Adrenal gland (tissue), 12 donors: ENCODE results near the gene MRNIP. TPM values are rescaled to one million over a fixed set of nuclear protein-coding genes. Genes with fewer than 3 reads are reported as not detected.

Source experiments
- DNase-seq, 7 donors: peaks; one replicate each; pipeline ENCODE4 v3.0.0-alpha.2; 2019 to 2020
- H3K27ac ChIP-seq, 5 donors: fragments of 200-600 bp; sonication (generic) in 4 of 5; 1 replicate in 3 of 5; 2 replicates in 2 of 5; pipeline versions ENCODE4 v1.5.1 to v1.8.0; 2016 to 2020; ENCODE audit warnings: mild to moderate bottlenecking in 1 of 5
- H3K27me3 ChIP-seq: fragments of 200-600 bp; 2 replicates; pipeline ENCODE4 v1.8.0; 2021
- H3K36me3 ChIP-seq, 2 donors: fragments of 200-600 bp; replicated peaks in 1 of 2; 1 replicate in 1 of 2; 2 replicates in 1 of 2; pipeline versions ENCODE4 v1.5.1 to v1.8.0; 2018 to 2022
- H3K4me1 ChIP-seq, 2 donors: fragments of 200-600 bp; replicated peaks in 1 of 2; 1 replicate in 1 of 2; 2 replicates in 1 of 2; pipeline versions ENCODE4 v1.5.1 to v1.8.0; 2018 to 2021
- H3K4me3 ChIP-seq, 4 donors: fragments of 200-600 bp; sonication (generic) in 3 of 4; one replicate each; pipeline ENCODE4 v1.5.1; 2016 to 2018
- H3K9me3 ChIP-seq, 3 donors: fragments of 200-600 bp; sonication (generic) in 1 of 3; replicated peaks in 1 of 3; 1 replicate in 2 of 3; 2 replicates in 1 of 3; pipeline versions ENCODE4 v1.5.1 to v1.8.0; 2016 to 2021
- CTCF ChIP-seq, 6 experiments: fragments of 450-650 bp in 4 of 6; fragments of 200-600 bp in 2 of 6; sonication (generic) in 1 of 6; IDR thresholded peaks; 1 replicate in 5 of 6; 2 replicates in 1 of 6; pipeline versions ENCODE4 v1.5.1 to v1.8.0; 2016 to 2021; ENCODE audit warnings: antibody characterized with exemption in 6 of 6, mild to moderate bottlenecking in 2 of 6, moderate library complexity in 1 of 6
- POLR2A ChIP-seq, 2 donors: fragments of 450-650 bp; IDR thresholded peaks; one replicate each; pipeline ENCODE4 v1.6.1; 2017; ENCODE audit warnings: antibody characterized with exemption in 2 of 2, mild to moderate bottlenecking in 2 of 2, moderate library complexity in 1 of 2
- WGBS, 4 donors: extraction: QIAGEN DNeasy Blood & Tissue Kit in 2 of 4; methylation state at CpG; one replicate each; pipeline versions ENCODE4 v1.1.5 to v1.1.7; 2013 to 2017; 5-methylcytosine and 5-hydroxymethylcytosine counted together
- intact Hi-C, 2 donors: fragments of 100-400 bp; cut with DNase I; formaldehyde crosslinking; loops; one replicate each; pipeline versions ENCODE4 v1.14.1 to v1.15.0; 2022 to 2023
- polyA plus RNA-seq, 3 donors: library from polyadenylated mRNA; stranded (reverse); fragments of 200-250 nt in 2 of 3; fragments of 350-450 nt in 1 of 3; fragmentation: Illumina TruSeq in 1 of 3; extraction: RNeasy Lipid Tissue Mini Kit (QIAGEN cat#74804) in 1 of 3; gene quantifications; one replicate each; pipeline ENCODE4 v1.2.3, GENCODE V29; 2013 to 2014
- total RNA-seq, 9 donors: library from RNA; depleted of rRNA in 4 of 9; stranded (reverse); fragments of >200 nt in 4 of 9; fragments of 120-200 nt in 1 of 9; fragmentation: NEBNext Ultra II Directional in 1 of 9; extraction: Animal tissue kit (Norgen Biotek cat#: 25700) in 1 of 9; gene quantifications; one replicate each; pipeline versions ENCODE4 v1.1.0 to v1.2.4, GENCODE V29; 2013 to 2023
- donor health status: healthy with polysubstance abuse.
- donor health status: Bipolar disorder and iron deficiency.
- donor health status: DM: yes; HTN: yes; CAD: no.
- donor health status: DM: no; HTN: no; CAD: no.
- donor health status: DM: no; HTN: no; CAD: no.
- donor health status: DM: yes; HTN: yes; CAD: no.

The MRNIP gene
- total and polyA plus RNA-seq, 12 donors, result 12.3 to 129 (median 32.2) TPM

GRCh38 chr5:179900711-179901110 lies 42.1 kb upstream of the MRNIP start:
- TF ChIP-seq POLR2A (IDR thresholded peaks at IDR 0.05) (peak in 1 of 2 donors; percentile 47), CTCF (IDR thresholded peaks at IDR 0.05) (no peak)
- DNase-seq, result peak; percentile 49 to 89 (median 82)
- intact Hi-C loops, result loop anchor here (10.0 kb wide), 4 partner anchors 76 to 184 kb away; partner anchors contain the start of genes MGAT4B (in 1 of the 2), RNF130 (in 1 of the 2) and SQSTM1 (in 1 of the 2)
- no peak overlapping the region for H3K4me3 ChIP-seq
- H3K4me1 ChIP-seq, result peaks cover 17 to 35% of the 10 kb centered on the region in 2 donors
- peaks cover 0 to 58% of the 10 kb centered on the region in 2 donors for H3K36me3 ChIP-seq
- 37 to 58% (median 39%) methylated on average over 5 to 13 of the region's 13 CpGs for WGBS, 4 donors
- no peaks in the 10 kb centered on the region for H3K27me3 ChIP-seq
- H3K9me3 ChIP-seq, result no peaks in the 10 kb centered on the region
- H3K27ac ChIP-seq, result peak overlapping the region in 4 of 5 donors; percentile 2 to 74 (median 66)

DNA sequence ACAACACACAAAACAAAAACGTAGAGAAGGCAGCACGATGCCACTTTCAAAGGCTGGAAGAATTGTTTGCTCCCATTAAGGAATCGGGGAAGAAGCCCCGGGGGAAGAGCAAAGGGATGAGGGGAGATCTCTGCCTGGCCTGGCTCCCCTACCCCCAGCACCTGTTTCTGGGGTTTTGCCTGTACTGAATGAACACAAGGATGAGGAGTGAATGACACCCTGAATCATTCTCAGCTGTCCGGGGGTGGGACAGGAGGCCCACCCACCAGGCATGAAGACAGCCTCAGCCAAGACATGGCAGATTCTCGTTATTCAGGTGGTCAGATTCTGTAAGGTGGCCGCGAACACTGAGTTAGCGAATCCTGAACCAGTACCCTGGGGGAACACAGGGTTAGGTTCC lies 41.6 kb upstream of the MRNIP start:
- Histone ChIP-seq H3K27ac (peak overlapping the region in 4 of 5 donors; percentile 2 to 74 (median 66)), H3K27me3 (no peaks in the 10 kb centered on the region), H3K4me1 (peaks cover 17 to 29% of the 10 kb centered on the region in 2 donors), H3K9me3 (no peaks in the 10 kb centered on the region), H3K4me3 (no peak overlapping the region), H3K36me3 (peaks cover 0 to 58% of the 10 kb centered on the region in 2 donors)
- DNase-seq, result no peak
- TF ChIP-seq POLR2A (IDR thresholded peaks at IDR 0.05) (no peak), CTCF (IDR thresholded peaks at IDR 0.05) (no peak)
- WGBS, 4 donors, result 77 to 84% (median 83%) methylated on average over 9 of the region's 9 CpGs
- intact Hi-C loops, result loop anchor here (10.0 kb wide), 4 partner anchors 75 to 185 kb away; partner anchors contain the start of genes MGAT4B (in 1 of the 2), RNF130 (in 1 of the 2) and SQSTM1 (in 1 of the 2)

GRCh38 chr5:179895861-179896260 lies 37.2 kb upstream of the MRNIP start:
- Histone ChIP-seq H3K9me3 (no peaks in the 10 kb centered on the region), H3K4me1 (peaks cover 7% of the 10 kb centered on the region in 2 donors), H3K4me3 (no peak overlapping the region), H3K27ac (no peak overlapping the region), H3K36me3 (peaks cover 0 to 69% of the 10 kb centered on the region in 2 donors), H3K27me3 (no peaks in the 10 kb centered on the region)
- intact Hi-C loops, result no loop called here
- DNase-seq, result no peak
- WGBS, 4 donors, result 70 to 82% (median 73%) methylated on average over 6 of the region's 6 CpGs
- TF ChIP-seq CTCF (IDR thresholded peaks at IDR 0.05), result no peak
- TF ChIP-seq POLR2A (IDR thresholded peaks at IDR 0.05), result no peak

DNA sequence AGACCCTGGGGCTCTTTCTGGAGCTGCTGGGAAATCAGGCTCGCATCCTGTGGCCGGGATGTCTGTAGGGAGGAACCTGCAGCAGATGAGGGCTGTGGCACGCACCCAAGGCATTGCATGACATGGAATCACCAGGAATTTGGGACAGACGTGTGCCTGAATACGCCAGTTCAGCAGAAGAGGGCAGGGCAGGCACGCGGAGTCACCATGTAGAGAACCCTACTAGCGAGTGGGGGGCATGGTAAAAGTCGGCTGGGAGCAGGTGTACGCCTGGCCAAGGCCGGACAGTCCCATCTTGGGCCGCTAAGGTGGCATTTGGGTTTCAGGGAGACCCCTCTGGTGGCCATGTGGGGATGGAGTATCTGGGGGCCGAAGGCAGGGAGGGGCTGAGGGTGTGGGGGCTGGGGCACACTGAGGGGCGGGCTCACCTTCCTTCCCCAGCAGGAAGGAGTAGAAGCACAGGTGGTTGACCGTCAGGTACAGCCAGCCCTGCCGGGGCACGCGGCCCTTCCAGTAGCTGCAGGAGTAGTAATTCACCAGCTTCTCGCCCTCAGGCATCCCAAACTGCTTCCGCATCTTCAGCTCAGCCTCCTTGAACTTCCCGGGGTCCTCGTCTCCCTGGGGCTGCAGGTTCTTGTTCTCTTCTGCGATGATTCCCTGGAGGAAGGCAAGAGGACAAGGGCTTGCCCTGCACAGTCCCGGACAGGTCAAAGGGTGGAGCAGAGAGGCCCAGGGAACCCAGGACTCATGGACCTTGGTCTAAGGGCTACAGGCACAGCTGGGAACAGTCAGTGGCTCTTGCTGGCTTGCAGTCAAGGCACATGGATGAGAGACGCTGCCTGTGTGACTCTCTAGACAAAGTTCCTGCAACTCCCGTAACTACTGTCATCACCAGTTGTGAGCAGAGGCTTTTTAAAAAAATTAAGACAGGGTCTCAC lies 35.6 kb upstream of the MRNIP start:
- no peak for TF ChIP-seq POLR2A (IDR thresholded peaks at IDR 0.05)
- no peak for TF ChIP-seq CTCF (IDR thresholded peaks at IDR 0.05)
- peaks cover 0 to 84% of the 10 kb centered on the region in 2 donors for H3K36me3 ChIP-seq
- no peaks in the 10 kb centered on the region for H3K9me3 ChIP-seq
- no peak for DNase-seq
- intact Hi-C loops, result no loop called here
- H3K27me3 ChIP-seq, result no peaks in the 10 kb centered on the region
- H3K4me1 ChIP-seq, result no peaks in the 10 kb centered on the region
- no peak overlapping the region for H3K4me3 ChIP-seq
- H3K27ac ChIP-seq, result no peak overlapping the region
- 90 to 98% (median 95%) methylated on average over 24 to 26 of the region's 26 CpGs for WGBS, 4 donors
